D721Med (cell line): Measurements from ENCODE around the gene MTOR.
"Not testable (repeated sequence)": the region's sequence is repeated elsewhere in the genome, so short reads cannot be mapped to it uniquely, and the experiment has no call there.

Source experiments
- DNase-seq: peaks from one replicate; pipeline ENCODE4 v3.0.0; 2011; ENCODE audit warnings: low spot score; ENCODE audit not compliant: insufficient read length
- FAIRE-seq: peaks from 2 replicates; lab custom pipeline; 2011; peaks lifted over from hg19 to GRCh38; lab: Jason Lieb, UNC
- CTCF ChIP-seq: IDR thresholded peaks from 2 replicates; pipeline ENCODE4 v1.5.1; 2012; ENCODE audit warnings: mild to moderate bottlenecking, control low read depth; ENCODE audit not compliant: insufficient read depth; ENCODE audit errors: missing control alignments

The MTOR gene

GRCh38 chr1:11170102-11170501 is 92.2 kb downstream of the MTOR start:
- no peak for FAIRE-seq
- no peak for TF ChIP-seq CTCF
- DNase-seq, result no peak

GRCh38 chr1:11169202-11169601 is 93.1 kb downstream of the MTOR start:
- DNase-seq (no peak), FAIRE-seq (no peak)
- TF ChIP-seq CTCF, result no peak

- FAIRE-seq, result no peak
Observed at GRCh38 chr1:11168731-11169130, 93.6 kb downstream of the MTOR start.

GRCh38 chr1:11166744-11167143 is 95.6 kb downstream of the MTOR start:
- not testable (repeated sequence) for FAIRE-seq

More at GRCh38 chr1:11168731-11169130, 93.6 kb downstream of the MTOR start:
- no peak for DNase-seq
- no peak for TF ChIP-seq CTCF

GRCh38 chr1:11162752-11163151 is 99.6 kb downstream of the MTOR start:
- not testable (repeated sequence) for FAIRE-seq, DNase-seq

More at GRCh38 chr1:11166744-11167143, 95.6 kb downstream of the MTOR start:
- not testable (repeated sequence) for DNase-seq

- no peak for FAIRE-seq
- TF ChIP-seq CTCF, result no peak
- no peak for DNase-seq
Observed at GRCh38 chr1:11158720-11159321, 103.5 kb downstream of the MTOR start.

- DNase-seq (no peak), FAIRE-seq (no peak)
- TF ChIP-seq CTCF, result no peak
Observed at GRCh38 chr1:11158291-11158690, 104.1 kb downstream of the MTOR start.

- no peak for DNase-seq
- no peak for TF ChIP-seq CTCF
- no peak for FAIRE-seq
Observed at GRCh38 chr1:11157867-11158266, 104.5 kb downstream of the MTOR start.
